ENCODE measurements around the gene PLK3.

GRCh38 chr1:44808938-44809917, 9.1 kb downstream of the PLK3 start:
- TF ChIP-seq POLR2AphosphoS5 (IDR thresholded peaks at IDR 0.05) (no peak), CTCF (IDR thresholded peaks at IDR 0.05) (no peak)
